Stimulated activated CD4-positive, alpha-beta T cell treated with anti-CD3 and anti-CD28 coated beads, Interleukin-12 subunit alpha, Interleukin-12 subunit beta, amount 100 ng/mL, for 24 hours (primary cell): Measurements from ENCODE around the gene B4GALT2.
A peak's percentile ranks its signal among the peaks of the same experiment; 100 is the strongest.

Source experiments
- DNase-seq, 2 experiments: peaks; one replicate each; pipeline ENCODE4 v3.0.0-alpha.2; 2020; ENCODE audit warnings: low read depth in 2 of 2

Gene B4GALT2

GRCh38 chr1:44029911-44030604 lies 51.0 kb downstream of the B4GALT2 start:
- DNase-seq, result peak; percentile 76 to 87

DNA sequence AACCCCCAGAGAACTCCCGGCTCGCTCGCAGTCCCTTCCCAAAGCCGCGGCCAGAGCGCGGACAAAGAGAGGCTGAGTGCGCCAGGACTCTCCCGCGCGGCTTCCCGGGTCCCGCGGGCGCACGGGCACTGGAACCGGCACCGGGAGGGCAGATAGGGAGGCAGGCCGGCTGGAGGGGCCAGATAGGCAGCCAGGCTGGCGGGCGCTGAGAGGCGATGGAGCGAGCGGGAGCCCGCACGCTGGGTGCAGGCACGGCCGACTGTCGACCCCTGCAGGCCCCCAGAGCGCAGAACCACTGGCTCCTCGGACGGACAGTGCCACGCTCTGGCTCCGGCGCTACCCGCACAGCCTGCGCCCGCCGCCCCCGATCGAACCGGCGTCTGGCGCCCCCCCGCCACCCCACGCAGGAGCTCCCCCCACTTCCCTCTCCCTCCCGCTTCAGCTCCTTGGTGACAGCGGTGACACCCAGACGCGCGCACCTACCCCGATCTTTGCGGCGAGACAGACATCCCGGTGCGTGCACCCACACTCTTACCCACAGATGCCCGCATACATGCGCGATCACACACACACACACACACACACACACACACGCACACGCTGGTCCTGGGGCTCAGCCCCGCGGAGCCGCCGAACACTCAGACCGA lies 51.7 kb downstream of the B4GALT2 start:
- DNase-seq, result peak in 1 of 2 experiments; percentile 26

DNA sequence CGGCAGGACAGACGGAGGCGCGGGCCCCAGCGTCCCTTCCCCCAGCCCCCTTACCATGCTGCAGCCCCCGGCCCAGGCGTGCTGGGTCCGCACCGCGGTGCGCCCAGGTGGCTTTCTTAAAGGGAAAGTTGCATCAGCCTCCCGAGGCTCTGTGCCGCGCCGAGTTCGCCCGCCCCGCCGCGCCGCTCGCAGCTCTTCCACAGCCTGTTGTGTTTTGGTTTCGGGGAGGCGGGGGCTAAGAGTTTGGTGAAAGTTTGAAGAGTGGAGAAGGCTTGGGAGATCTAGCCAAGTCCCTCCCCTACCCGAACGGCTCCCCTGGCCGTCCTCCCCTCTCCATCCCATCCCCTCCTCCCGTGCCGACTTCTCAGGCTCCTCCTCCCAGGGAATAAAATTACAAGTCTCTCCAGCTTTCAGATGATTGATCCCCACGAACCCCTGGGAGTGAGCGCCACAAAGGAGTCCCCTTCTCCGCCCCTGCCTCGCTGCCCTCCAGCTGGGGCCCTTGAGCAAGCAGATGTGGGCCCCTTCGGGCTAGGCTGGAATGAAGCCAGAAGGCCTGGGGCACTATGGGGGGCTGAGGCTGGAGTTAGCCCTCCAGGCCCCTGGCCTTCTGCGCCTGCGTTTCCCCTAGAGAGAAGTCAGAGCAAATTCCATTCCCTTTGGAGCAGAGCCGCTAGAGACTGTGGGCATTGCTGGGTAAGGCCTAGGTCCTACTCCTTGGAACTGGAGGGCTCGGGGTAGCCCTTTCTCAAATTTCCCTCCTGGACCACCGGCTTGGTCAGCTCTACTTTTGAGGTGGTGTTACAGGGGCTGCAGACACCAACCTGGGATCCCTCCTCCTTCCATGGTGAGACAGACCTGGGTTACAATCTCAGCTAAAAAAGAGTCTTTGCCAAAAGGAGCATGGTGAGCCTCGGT lies 52.5 kb downstream of the B4GALT2 start, which contains the start of gene SLC6A9:
TSS of gene SLC6A9 (minus strand) at position 211 of the 918 bp plus-strand sequence. CDS start 7,185 bp downstream, outside the sequence.
- DNase-seq, result peak in 1 of 2 experiments; percentile 40

- DNase-seq, result no peak
Measured at GRCh38 chr1:44032170-44032790, 53.3 kb downstream of the B4GALT2 start.

DNA sequence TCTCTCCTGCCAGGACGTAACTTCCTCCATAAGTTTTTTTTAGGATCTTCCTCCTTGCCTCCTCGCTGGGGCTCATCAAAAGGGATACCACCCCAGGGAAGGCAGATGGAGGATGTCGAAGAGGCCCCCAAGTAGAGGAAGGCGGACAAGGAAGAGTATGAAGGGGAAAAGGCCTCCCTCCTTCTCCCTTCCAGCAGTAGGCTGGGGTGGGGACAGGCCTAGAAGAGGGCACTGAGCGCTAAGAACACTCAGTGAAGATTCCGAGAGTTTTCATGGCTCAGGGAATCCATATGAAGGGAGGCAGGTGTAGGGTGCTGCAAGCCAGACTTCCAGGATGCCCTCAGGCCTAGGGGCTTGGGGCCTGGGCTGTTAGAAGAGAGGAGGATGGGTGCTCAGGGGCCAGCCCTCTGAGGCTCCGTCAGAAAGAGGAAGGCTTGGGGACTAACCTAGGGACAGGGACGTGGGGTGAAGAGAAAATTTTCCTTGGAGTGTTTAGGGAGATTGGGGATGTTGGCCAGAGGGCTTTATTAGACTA lies 54.1 kb downstream of the B4GALT2 start:
- DNase-seq, result no peak

DNA sequence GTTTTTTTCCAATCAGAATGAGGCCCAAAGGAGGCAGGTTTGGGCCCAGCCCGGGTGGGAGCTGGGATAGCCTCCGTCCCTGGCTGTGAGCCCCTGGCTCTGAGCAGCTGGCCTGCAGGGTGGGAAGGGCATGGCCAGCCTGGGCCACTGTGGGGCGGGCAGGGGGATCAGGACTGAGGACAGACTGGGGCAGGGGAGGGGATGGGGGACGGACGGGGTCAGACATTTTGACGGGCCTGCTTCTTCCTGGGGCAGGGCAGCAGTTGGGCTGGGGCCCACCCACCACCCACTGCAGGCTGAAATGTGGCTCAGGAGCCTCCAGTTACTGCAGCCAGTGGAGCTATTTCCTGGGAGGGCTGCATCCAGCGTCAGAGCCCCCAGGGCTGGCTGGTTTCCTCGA lies 54.7 kb downstream of the B4GALT2 start:
- no peak for DNase-seq

DNA sequence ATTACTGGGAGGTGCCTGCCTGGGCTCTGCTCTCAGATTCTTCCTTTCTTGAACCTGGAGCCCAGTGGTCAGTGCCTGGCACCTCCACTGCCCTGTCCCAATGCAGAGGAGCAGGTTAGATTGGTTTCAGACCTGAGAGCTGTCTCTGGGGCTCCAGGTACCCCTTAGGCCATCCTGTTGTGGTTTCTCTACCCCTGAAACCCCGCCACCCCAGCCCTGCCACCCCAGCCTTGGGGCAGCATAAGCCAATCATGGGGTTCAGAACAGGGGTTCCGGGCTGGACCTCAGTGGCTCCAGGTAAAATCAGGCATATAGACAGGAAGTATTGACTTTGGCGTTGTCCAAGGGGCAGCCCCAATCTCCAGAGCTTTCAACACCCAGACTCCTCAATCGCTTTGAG lies 55.4 kb downstream of the B4GALT2 start:
- DNase-seq, result no peak

- DNase-seq, result no peak
Measured at GRCh38 chr1:44034976-44035716, 56.1 kb downstream of the B4GALT2 start.

DNA sequence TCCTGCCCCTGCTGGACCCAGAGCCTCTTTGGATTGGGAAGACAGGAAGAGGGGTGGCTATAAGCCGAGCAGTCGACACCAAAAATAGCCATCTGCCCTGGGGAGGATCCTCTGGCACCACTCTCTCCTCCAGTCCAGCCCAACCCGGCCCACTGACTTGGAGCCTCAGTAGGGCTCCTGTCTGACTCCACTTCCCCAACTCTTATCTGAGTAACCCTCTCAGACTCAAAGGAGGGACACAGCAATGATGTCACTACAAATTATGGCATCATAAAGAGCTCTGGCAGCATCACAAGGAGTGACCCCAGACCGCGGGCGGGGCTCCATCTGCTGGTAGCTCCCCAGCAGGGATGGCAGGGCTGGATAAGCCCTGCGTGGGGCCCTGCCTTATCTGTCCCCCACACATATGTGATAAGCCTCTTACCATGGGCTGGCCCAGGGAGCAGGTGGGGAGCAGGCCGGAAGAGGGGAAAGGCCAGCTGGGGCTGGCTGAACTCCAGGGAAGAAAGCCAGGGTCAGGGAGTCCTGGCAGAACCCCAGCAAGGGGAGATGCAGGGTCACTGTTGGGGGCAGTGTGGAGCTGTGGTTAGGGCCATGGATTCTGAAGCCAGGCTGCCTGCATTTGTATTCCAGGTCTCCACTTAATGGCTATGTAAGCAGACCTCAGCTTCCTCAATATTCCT lies 56.9 kb downstream of the B4GALT2 start:
- no peak for DNase-seq

- DNase-seq, result peak; percentile 37 to 51
Measured at GRCh38 chr1:44036409-44037139, 57.6 kb downstream of the B4GALT2 start.

DNA sequence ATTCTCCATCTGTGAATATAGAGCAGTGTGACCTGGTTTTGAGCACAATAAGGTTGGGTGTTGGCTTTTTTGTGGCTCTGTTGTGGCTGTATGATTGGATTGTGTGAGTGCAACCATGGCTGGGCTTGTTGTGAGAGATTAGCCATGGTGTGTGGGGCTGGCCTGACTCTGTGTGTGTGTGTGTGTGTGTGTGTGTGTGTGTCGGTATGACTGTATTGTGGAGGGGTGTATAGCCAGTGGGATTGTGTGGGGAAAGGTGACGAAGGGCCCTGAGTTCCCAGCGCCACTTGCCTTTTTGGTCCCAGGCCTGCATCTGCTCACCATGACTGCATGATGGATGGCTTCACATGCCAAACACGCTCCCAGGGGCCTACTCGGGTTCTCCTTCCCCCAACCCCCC lies 58.1 kb downstream of the B4GALT2 start:
- no peak for DNase-seq

- no peak for DNase-seq
Measured at GRCh38 chr1:44038876-44039657, 60.1 kb downstream of the B4GALT2 start.

DNA sequence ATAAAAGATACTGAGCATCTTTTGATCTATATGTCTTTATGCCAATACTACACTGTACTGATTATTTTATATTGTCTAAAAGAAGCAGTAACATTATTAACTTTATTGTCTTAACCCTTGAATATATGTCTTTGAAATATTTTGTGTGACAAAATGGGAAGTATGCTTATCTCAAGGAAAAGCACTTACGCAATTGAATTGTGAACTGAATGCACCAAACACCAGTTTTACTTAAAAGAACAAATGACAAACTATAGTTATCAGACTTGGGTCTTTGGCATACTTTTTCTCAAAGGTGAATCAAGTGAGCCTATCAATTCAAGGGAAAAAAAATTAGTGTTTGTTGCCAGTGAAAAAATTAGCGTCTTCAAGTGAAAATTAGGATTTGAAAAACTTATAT lies 61.4 kb downstream of the B4GALT2 start:
- no peak for DNase-seq
